SHP77 (cell line): ENCODE results near the gene ARPP21.
"Not testable (repeated sequence)": the region's sequence is repeated elsewhere in the genome, so short reads cannot be mapped to it uniquely, and the experiment has no call there.

Experiments used
- DNase-seq, 2 experiments: peaks; one replicate each; lab custom pipeline; 2025; lab: John Stamatoyannopoulos, UW

Gene ARPP21

DNA sequence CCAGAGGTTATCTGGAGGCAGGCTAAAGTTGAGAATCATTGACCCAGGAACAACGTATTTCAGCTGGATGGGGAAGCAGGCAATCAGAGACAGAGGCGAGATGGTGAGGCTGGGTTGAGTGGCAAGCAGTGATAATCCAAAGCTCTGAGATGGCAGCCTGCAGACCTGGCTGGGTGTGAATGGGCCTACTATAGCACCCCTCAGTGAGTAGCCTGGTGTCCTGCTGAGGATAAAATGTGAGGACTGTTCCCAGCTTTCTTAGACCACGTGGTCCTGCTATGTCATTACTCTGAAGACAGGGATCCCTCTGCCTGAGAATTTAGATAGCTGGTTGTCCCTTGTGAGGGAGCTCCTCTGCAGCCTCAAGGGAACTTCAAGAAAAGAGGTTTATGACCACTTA is 141.5 kb downstream of the ARPP21 start:
- no peak for DNase-seq

DNA sequence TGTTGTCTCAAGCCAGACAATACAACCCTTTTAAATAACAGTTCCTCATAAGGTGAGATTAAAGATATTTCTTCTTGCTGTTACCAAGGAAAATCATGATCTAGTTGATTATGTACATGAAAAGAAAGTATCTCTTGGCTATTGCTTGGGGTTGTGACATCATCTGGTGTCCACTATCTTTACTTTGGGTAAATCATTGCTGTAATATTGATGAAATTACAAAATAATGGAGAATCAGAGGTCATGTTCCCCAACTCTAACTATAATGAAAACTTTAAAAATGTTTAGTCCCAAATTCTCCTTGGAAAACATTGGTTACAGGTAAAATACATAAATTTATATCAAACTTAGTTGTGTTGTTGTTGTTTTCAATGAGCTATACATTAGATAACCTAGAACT is 142.2 kb downstream of the ARPP21 start:
- DNase-seq, result no peak

DNA sequence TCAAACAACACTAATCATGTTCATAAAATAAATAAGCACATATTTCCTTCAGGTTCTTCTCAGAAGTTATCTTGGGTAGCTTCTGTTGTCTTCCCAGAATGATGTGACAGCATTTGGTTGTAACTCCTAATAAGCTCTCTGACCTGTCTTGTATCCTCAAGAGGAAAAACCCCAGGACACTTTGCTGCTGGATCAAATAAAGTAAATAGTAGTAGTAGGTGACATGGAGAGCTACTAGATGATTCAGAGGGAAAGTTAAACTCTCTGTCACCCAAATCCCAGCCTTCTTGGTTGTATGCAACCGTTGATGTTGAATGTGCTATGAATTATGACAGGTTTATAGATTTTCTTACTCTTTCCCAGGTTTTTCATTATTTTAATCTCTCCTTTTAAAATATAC is 143.0 kb downstream of the ARPP21 start:
- no peak for DNase-seq

DNA sequence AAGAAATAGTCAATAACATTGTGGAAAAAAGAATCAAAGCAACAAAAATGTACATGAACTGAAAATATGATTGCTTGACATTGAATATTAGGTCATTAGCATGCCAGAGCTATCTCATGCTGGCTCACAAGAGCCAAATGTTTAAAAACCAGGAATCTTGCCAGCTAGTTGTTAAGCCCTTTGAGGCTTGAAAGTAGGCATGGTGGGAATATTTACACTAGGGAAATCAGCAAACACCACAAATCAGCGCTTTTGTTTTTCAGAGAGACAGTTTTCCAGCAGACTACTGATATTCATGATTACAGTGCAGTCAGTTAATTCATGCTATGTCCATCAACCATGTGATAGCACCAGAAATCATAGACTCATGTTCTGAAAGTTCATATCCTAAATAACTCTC is 144.8 kb downstream of the ARPP21 start:
- DNase-seq, result no peak

DNA sequence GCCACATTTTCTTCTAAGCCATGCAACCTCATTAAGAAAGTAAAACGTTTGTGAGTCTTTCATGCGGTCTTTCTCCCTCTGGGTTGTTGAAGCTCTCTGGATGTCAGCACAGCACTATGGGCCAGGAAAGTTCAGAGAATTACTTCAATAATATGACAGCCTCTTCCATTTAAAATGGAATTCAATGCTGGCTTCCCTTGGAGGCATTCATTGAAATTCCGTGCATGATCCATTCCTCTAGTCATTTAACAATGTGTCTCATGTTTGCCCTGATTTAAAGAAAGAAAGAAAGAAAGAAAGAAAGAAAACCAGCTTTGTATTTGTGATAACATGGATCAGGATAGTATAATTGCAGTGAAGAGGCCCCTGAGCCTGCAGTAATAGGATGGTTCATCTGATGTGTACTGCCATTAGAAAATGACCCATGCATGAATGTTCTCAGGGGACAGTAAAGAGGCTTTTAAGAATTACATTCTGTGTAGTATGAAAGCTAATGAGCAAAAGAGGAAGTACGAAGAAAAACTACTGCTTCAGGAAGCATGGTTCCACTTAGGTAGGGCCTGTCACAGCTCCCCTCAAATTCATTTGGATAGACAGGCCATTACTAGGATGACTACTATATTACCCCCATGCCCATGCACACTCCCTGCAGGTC is 146.0 kb downstream of the ARPP21 start:
- DNase-seq, result no peak

DNA sequence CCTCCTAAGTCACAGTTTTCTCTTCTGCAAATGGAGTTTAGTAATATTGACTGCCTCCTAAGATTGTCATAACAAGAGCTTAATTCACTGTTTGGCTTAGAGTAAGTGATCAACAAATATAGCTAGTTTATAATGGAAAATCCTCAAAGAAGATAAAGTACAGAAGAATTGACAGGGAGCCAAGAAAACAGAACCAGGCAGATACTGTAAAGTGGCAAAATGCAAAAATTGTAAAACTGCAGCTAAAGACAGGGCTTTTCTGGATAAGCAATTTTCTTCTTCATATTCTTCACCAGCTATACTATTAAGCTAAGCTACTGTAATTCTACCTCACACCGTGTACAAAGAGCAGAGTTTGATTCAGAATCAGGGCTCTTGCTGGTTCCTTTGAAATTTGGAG is 148.6 kb downstream of the ARPP21 start:
- no peak for DNase-seq

DNA sequence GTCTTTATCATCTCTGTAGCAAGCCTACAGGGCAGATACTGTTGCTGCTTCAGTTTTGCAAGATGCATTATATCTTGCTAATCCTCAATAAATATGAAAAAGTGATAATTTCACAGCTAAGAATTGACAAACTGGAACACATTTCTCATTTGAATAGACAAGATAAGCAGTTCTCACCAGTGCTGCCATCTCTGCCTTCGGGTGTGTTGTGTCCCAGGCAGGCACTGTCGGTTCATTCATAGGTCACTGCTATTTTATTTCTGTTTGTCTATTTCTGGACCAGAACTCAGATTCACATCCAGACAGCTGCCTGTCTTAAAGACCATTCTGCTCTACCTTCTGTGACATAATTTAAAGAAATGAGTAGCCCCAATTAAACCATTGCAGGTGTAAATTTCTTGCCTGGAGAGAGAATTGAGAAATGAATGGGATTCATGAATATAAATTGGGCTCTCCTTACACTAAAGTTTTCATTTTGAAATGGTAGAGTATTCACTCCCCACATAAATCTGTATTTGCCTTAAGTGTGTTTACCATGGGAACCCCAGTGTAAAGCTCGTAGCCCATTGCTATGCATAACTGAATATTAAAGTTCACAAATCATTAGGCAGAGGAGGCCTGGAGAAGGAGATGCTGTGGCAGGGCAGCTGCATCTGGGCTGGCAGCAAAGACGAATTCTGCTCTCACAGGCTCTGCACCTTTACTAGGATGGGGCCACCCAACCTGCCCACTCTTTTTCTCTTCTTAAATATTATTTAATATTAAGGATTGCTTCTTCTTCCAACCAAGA is 149.9 kb downstream of the ARPP21 start:
- no peak for DNase-seq

DNA sequence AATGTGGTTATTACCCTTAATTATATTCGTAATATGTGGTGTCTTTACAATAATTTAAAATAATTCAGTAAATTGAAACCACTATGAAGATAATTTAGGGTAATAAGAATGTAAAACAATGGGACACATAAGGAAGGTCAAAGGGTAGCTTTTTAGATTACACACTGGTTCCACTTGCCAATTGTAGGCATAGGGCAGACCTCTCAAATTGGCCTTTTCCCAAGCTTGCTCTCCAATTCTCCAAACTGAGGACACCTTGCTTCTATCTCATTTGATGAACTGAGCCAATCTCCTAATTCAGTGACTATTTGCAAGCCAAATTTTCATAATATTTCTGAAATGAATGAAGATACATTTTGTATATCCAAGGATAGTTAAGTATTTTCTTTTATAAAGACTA is 151.4 kb downstream of the ARPP21 start:
- DNase-seq, result no peak

DNA sequence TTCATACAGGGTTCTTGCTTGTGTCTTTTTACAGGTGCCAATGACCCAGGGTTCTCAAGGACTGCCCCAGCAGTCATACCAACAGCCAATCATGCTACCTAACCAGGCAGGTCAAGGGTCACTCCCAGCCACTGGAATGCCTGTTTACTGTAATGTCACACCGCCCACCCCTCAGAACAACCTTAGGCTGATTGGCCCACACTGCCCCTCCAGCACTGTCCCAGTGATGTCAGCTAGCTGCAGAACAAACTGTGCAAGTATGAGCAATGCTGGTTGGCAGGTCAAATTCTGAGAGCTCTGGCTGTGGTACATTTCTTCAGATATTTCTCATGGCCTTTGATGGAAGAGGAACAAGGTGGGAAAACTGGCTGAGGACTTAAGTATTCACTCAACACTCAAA is 154.3 kb downstream of the ARPP21 start:
- no peak for DNase-seq

DNA sequence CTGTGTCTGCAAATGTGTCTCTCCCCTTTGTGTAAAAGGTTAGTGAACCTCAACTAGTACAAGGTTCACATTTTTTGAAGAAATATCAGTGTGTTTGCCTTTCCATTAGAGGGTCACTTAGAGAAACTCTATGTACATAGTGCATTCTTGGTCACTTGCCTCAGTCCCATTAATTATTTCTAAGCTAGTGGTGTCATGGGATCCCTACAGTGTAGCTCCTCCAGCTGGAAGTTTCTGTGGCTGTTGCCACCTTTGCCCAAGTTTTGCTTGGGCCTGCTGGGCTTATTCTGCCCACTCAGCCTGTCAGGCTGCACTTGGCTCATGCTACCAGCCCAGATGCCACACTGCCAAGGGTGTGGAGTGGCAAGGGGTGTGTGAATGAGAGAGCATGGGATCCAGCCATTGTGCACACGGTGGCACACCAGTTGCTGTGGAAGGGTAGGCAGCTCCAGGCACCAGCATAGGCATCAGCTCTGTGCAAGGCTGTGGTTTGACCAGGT is 161.7 kb downstream of the ARPP21 start:
- no peak for DNase-seq

DNA sequence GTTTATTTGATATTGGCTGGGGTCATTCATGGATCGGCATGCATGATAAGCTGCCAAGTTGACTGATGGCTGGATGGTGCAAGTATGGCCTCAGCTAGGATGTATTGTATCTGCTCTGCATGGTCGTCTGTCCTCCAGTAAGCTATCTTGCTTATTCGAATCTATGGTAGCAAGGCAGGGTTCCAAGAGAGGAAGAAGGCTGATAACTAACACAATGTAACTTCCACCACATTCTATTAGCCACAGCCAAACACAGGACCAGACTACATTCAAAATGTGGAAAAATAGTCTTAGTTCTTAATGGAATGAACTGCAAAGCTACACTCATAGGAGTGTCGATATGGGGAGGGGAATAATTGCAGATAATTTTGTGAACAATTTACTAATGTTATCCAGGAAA is 175.2 kb downstream of the ARPP21 start:
- DNase-seq, result no peak

DNA sequence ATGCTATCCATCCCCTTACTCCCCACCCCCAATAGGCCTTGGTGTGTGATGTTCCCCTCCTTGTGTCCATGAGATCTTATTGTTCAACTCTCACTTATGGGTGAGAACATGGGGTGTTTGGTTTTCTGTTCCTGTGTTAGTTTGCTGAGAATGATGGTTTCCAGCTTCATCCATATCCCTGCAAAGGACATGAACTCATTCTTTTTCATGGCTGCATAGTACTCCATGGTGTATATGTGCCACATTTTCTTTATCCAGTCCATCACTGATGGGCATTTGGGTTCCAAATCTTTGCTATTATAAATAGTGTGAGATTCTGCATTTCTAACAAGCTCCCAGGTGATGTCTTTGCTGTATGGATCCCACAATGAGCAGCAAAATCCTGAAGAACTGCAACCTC is 176.5 kb downstream of the ARPP21 start:
- not testable (repeated sequence) for DNase-seq

DNA sequence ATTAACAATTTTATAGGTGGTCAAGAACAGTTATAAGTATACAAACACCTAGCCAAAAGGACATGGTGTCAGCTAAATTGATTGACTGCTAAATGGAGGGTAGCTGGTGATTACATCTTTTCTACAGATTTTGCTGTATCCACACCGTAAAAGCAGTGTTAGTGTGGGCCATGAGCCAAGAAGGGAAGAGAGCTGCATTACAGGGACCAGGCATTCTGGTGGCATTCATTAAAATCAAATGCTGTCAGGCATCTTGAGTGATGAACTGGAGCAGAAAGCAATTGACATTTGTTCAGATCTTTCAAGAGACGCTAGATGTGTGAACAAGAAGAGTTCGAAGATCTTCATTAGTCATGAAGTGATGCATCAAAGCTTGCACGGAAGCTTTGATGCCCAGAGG is 177.9 kb downstream of the ARPP21 start:
- DNase-seq, result peak in 1 of 2 experiments; percentile 3

DNA sequence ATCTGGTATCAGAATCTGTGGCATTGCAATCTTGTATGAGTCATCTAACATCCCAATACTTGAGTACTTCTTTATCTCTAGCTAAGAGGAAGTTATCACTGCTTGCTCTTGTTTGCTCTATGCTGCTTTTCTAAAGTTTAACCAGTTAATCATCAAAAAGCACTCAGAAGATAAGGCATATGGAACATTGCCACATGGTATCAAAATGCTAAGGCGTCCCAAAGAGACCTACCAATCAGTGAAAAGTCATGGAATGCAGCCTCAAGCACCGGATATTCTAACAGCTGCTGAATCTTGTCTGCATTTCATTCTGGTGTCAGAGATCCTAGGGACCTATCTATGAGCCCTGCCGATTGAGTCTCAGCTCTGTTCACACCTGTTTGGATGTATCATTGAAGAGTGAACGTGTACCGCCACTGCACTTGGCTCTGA is 192.8 kb downstream of the ARPP21 start:
- DNase-seq, result no peak
